Fibroblast of lung (primary cell): ENCODE data around the gene COL26A1. TPM values are rescaled to one million over a fixed set of nuclear protein-coding genes. Genes with fewer than 3 reads are reported as not detected.

Experiments
- DNase-seq, 2 donors: peaks; one replicate each; pipeline versions ENCODE4 v3.0.0 to v3.0.0-alpha.2; 2010; ENCODE audit warnings: low read depth in 2 of 2
- H2AFZ ChIP-seq: 2 replicates; pipeline ENCODE4 v1.5.1; 2012; ENCODE audit warnings: low read length, control low read depth, inconsistent platforms
- H3K27ac ChIP-seq: 2 replicates; pipeline ENCODE4 v1.5.1; 2011; ENCODE audit warnings: low read length, control low read depth; ENCODE audit not compliant: insufficient read depth
- H3K27me3 ChIP-seq: 2 replicates; pipeline ENCODE4 v1.5.1; 2011; ENCODE audit warnings: mild to moderate bottlenecking, low read length; ENCODE audit not compliant: control insufficient read depth, insufficient read depth
- H3K36me3 ChIP-seq: 2 replicates; pipeline ENCODE4 v1.5.1; 2011; ENCODE audit warnings: low read length; ENCODE audit not compliant: control insufficient read depth, insufficient read depth
- H3K4me1 ChIP-seq: 2 replicates; pipeline ENCODE4 v1.5.1; 2011; ENCODE audit warnings: low read length; ENCODE audit not compliant: control insufficient read depth, insufficient read depth; ENCODE audit errors: extremely low read depth
- H3K4me2 ChIP-seq: 2 replicates; pipeline ENCODE4 v1.5.1; 2011; ENCODE audit warnings: low read length, control low read depth; ENCODE audit not compliant: insufficient read depth; ENCODE audit errors: extremely low read depth
- H3K4me3 ChIP-seq, 4 experiments: fragments of 200-600 bp in 1 of 4; sonication (generic) in 1 of 4; replicated peaks in 1 of 4; 2 replicates each; pipeline ENCODE4 v1.5.1; 2011 to 2016; ENCODE audit warnings: low read length in 4 of 4, low read depth in 3 of 4, mild to moderate bottlenecking in 3 of 4, control low read depth in 2 of 4, inconsistent platforms in 1 of 4, mixed read lengths in 1 of 4; ENCODE audit not compliant: insufficient read depth in 1 of 4; ENCODE audit errors: control extremely low read depth in 1 of 4
- H3K79me2 ChIP-seq: 2 replicates; pipeline ENCODE4 v1.5.1; 2012; ENCODE audit warnings: mild to moderate bottlenecking, low read length, inconsistent platforms; ENCODE audit not compliant: control insufficient read depth, insufficient read depth
- H3K9ac ChIP-seq: 2 replicates; pipeline ENCODE4 v1.5.1; 2011; ENCODE audit warnings: mild to moderate bottlenecking, low read length, control low read depth; ENCODE audit not compliant: insufficient read depth
- H3K9me3 ChIP-seq: 2 replicates; pipeline ENCODE4 v1.5.1; 2012; ENCODE audit warnings: low read depth, low read length; ENCODE audit not compliant: control insufficient read depth, insufficient read depth
- H4K20me1 ChIP-seq: 2 replicates; pipeline ENCODE4 v1.5.1; 2011; ENCODE audit warnings: low read length; ENCODE audit not compliant: control insufficient read depth, insufficient read depth; ENCODE audit errors: extremely low read depth
- EZH2 ChIP-seq: IDR thresholded peaks from 2 replicates; pipeline ENCODE4 v1.5.1; 2012; ENCODE audit warnings: low read length, control low read depth, mild to moderate bottlenecking; ENCODE audit errors: missing control alignments
- polyA plus RNA-seq, 2 donors: library from polyadenylated mRNA; depleted of rRNA in 1 of 2; stranded (reverse) in 1 of 2; unstranded in 1 of 2; fragments of >200 nt; gene quantifications; 2 replicates each; pipeline ENCODE4 v1.2.1, GENCODE V29; 2011 to 2012; ENCODE audit warnings: missing spikeins in 1 of 2
- total RNA-seq: library from RNA; depleted of rRNA; stranded (reverse); fragments of >200 nt; gene quantifications from 2 replicates; pipeline ENCODE4 v1.2.1, GENCODE V29; 2014
- TF ChIP-seq, protein P1 (sequence below), 2 donors: IDR thresholded peaks in 1 of 2; conservative IDR thresholded peaks in 1 of 2; 1 replicate in 1 of 2; 2 replicates in 1 of 2; pipeline ENCODE4 v1.5.1; 2011 to 2012; ENCODE audit warnings: low read length in 2 of 2, control low read depth in 1 of 2, inconsistent platforms in 1 of 2, low read depth in 1 of 2, mild to moderate bottlenecking in 1 of 2

COL26A1 gene
- total and polyA plus RNA-seq, 2 donors (not counting 1 experiment from before 2014, with no cell fraction given): 0.06 TPM; not detected in 1

DNA sequence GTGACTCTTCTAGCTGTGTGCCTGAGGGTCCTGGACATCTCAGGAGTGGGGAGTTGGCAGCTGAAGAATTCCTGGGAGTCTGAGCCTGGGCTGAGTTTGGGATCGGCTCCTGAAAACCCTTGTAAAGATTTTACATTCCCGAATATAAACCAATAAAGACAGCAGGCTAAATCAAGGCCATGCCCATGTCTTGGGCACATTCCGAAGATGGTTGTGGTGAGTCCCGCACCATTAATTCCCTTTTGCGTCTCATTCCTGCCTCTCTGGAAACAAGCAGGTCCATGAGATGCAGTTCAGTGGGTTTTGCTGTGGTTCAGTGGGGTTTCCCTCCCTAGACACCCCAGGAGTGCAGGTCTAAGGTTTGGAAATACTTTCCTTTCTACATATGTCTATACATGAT is 90.9 kb downstream of the COL26A1 start:
- no peak for TF ChIP-seq EZH2
- TF ChIP-seq, protein P1, sequence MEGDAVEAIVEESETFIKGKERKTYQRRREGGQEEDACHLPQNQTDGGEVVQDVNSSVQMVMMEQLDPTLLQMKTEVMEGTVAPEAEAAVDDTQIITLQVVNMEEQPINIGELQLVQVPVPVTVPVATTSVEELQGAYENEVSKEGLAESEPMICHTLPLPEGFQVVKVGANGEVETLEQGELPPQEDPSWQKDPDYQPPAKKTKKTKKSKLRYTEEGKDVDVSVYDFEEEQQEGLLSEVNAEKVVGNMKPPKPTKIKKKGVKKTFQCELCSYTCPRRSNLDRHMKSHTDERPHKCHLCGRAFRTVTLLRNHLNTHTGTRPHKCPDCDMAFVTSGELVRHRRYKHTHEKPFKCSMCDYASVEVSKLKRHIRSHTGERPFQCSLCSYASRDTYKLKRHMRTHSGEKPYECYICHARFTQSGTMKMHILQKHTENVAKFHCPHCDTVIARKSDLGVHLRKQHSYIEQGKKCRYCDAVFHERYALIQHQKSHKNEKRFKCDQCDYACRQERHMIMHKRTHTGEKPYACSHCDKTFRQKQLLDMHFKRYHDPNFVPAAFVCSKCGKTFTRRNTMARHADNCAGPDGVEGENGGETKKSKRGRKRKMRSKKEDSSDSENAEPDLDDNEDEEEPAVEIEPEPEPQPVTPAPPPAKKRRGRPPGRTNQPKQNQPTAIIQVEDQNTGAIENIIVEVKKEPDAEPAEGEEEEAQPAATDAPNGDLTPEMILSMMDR (conservative IDR thresholded peaks at IDR 0.05 in 1 of 2, IDR thresholded peaks at IDR 0.05 in 1 of 2; ENCODE audit: low read depth in 1 of 2, low read length in 2 of 2): no peak
- Histone ChIP-seq H3K4me2 (no peak overlapping the region), H3K4me1 (no peaks in the 10 kb centered on the region), H4K20me1 (no peaks in the 10 kb centered on the region), H3K9ac (no peak overlapping the region), H2AFZ (no peak overlapping the region), H3K4me3 (no peak overlapping the region), H3K9me3 (no peaks in the 10 kb centered on the region), H3K79me2 (no peaks in the 10 kb centered on the region), H3K27ac (no peak overlapping the region), H3K36me3 (no peaks in the 10 kb centered on the region), H3K27me3 (peaks cover 5% of the 10 kb centered on the region)
- peak in 1 of 2 donors; percentile 36 for DNase-seq

- Histone ChIP-seq H3K27ac (no peak overlapping the region), H3K9me3 (no peaks in the 10 kb centered on the region), H3K4me1 (no peaks in the 10 kb centered on the region), H3K27me3 (peaks cover 5% of the 10 kb centered on the region), H2AFZ (no peak overlapping the region), H3K4me2 (no peak overlapping the region), H3K36me3 (no peaks in the 10 kb centered on the region), H3K9ac (no peak overlapping the region), H3K79me2 (no peaks in the 10 kb centered on the region), H4K20me1 (no peaks in the 10 kb centered on the region), H3K4me3 (no peak overlapping the region)
- TF ChIP-seq, protein P1 (conservative IDR thresholded peaks at IDR 0.05 in 1 of 2, IDR thresholded peaks at IDR 0.05 in 1 of 2; ENCODE audit: low read depth in 1 of 2, low read length in 2 of 2): no peak
- TF ChIP-seq EZH2: no peak
- no peak for DNase-seq
Observed at GRCh38 chr7:101457001-101457750, 94.5 kb downstream of the COL26A1 start.

DNA sequence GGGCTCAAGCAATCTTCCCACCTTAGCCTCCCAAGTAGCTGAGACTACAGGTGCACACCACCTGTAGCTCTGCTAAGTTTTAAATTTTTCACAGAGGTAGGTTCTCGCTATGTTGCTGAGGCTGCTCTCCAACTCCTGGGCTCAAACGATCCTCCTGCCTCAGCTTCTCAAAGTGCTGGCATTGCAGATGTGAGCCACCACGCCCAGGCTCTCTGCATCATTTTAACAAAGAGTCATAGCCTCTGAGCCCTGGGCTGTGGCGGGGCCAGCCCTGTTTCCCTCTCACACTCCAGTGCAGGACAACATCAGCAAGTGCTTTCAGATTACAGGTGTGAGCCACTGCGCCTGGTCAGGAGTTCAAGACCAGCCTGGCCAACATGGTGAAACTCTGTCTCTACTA is 102.5 kb downstream of the COL26A1 start:
- Histone ChIP-seq H3K9ac (no peak overlapping the region), H3K36me3 (no peaks in the 10 kb centered on the region), H3K79me2 (no peaks in the 10 kb centered on the region), H4K20me1 (no peaks in the 10 kb centered on the region), H2AFZ (no peak overlapping the region), H3K27me3 (no peaks in the 10 kb centered on the region), H3K9me3 (no peaks in the 10 kb centered on the region), H3K27ac (no peak overlapping the region), H3K4me2 (no peak overlapping the region), H3K4me3 (no peak overlapping the region), H3K4me1 (no peaks in the 10 kb centered on the region)
- no peak for DNase-seq
- TF ChIP-seq, protein P1 (conservative IDR thresholded peaks at IDR 0.05 in 1 of 2, IDR thresholded peaks at IDR 0.05 in 1 of 2; ENCODE audit: low read depth in 1 of 2, low read length in 2 of 2): no peak
- no peak for TF ChIP-seq EZH2
